Fibroblast of lung (primary cell): ENCODE results near the gene ARHGAP28. TPM values are rescaled to one million over a fixed set of nuclear protein-coding genes. Genes with fewer than 3 reads are reported as not detected.

Source experiments
- DNase-seq, 2 donors: peaks; one replicate each; pipeline versions ENCODE4 v3.0.0 to v3.0.0-alpha.2; 2010; ENCODE audit warnings: low read depth in 2 of 2
- H2AFZ ChIP-seq: 2 replicates; pipeline ENCODE4 v1.5.1; 2012; ENCODE audit warnings: low read length, control low read depth, inconsistent platforms
- H3K27ac ChIP-seq: 2 replicates; pipeline ENCODE4 v1.5.1; 2011; ENCODE audit warnings: low read length, control low read depth; ENCODE audit not compliant: insufficient read depth
- H3K27me3 ChIP-seq: 2 replicates; pipeline ENCODE4 v1.5.1; 2011; ENCODE audit warnings: mild to moderate bottlenecking, low read length; ENCODE audit not compliant: control insufficient read depth, insufficient read depth
- H3K36me3 ChIP-seq: 2 replicates; pipeline ENCODE4 v1.5.1; 2011; ENCODE audit warnings: low read length; ENCODE audit not compliant: control insufficient read depth, insufficient read depth
- H3K4me1 ChIP-seq: 2 replicates; pipeline ENCODE4 v1.5.1; 2011; ENCODE audit warnings: low read length; ENCODE audit not compliant: control insufficient read depth, insufficient read depth; ENCODE audit errors: extremely low read depth
- H3K4me2 ChIP-seq: 2 replicates; pipeline ENCODE4 v1.5.1; 2011; ENCODE audit warnings: low read length, control low read depth; ENCODE audit not compliant: insufficient read depth; ENCODE audit errors: extremely low read depth
- H3K4me3 ChIP-seq, 4 experiments: fragments of 200-600 bp in 1 of 4; sonication (generic) in 1 of 4; replicated peaks in 1 of 4; 2 replicates each; pipeline ENCODE4 v1.5.1; 2011 to 2016; ENCODE audit warnings: low read length in 4 of 4, low read depth in 3 of 4, mild to moderate bottlenecking in 3 of 4, control low read depth in 2 of 4, inconsistent platforms in 1 of 4, mixed read lengths in 1 of 4; ENCODE audit not compliant: insufficient read depth in 1 of 4; ENCODE audit errors: control extremely low read depth in 1 of 4
- H3K79me2 ChIP-seq: 2 replicates; pipeline ENCODE4 v1.5.1; 2012; ENCODE audit warnings: mild to moderate bottlenecking, low read length, inconsistent platforms; ENCODE audit not compliant: control insufficient read depth, insufficient read depth
- H3K9ac ChIP-seq: 2 replicates; pipeline ENCODE4 v1.5.1; 2011; ENCODE audit warnings: mild to moderate bottlenecking, low read length, control low read depth; ENCODE audit not compliant: insufficient read depth
- H3K9me3 ChIP-seq: 2 replicates; pipeline ENCODE4 v1.5.1; 2012; ENCODE audit warnings: low read depth, low read length; ENCODE audit not compliant: control insufficient read depth, insufficient read depth
- H4K20me1 ChIP-seq: 2 replicates; pipeline ENCODE4 v1.5.1; 2011; ENCODE audit warnings: low read length; ENCODE audit not compliant: control insufficient read depth, insufficient read depth; ENCODE audit errors: extremely low read depth
- EZH2 ChIP-seq: IDR thresholded peaks from 2 replicates; pipeline ENCODE4 v1.5.1; 2012; ENCODE audit warnings: low read length, control low read depth, mild to moderate bottlenecking; ENCODE audit errors: missing control alignments
- polyA plus RNA-seq, 2 donors: library from polyadenylated mRNA; depleted of rRNA in 1 of 2; stranded (reverse) in 1 of 2; unstranded in 1 of 2; fragments of >200 nt; gene quantifications; 2 replicates each; pipeline ENCODE4 v1.2.1, GENCODE V29; 2011 to 2012; ENCODE audit warnings: missing spikeins in 1 of 2
- total RNA-seq: library from RNA; depleted of rRNA; stranded (reverse); fragments of >200 nt; gene quantifications from 2 replicates; pipeline ENCODE4 v1.2.1, GENCODE V29; 2014
- TF ChIP-seq, protein P1 (sequence below), 2 donors: IDR thresholded peaks in 1 of 2; conservative IDR thresholded peaks in 1 of 2; 1 replicate in 1 of 2; 2 replicates in 1 of 2; pipeline ENCODE4 v1.5.1; 2011 to 2012; ENCODE audit warnings: low read length in 2 of 2, control low read depth in 1 of 2, inconsistent platforms in 1 of 2, low read depth in 1 of 2, mild to moderate bottlenecking in 1 of 2

The ARHGAP28 gene
- total and polyA plus RNA-seq, 2 donors (not counting 1 experiment from before 2014, with no cell fraction given), result 3.3 to 35.0 TPM

DNA sequence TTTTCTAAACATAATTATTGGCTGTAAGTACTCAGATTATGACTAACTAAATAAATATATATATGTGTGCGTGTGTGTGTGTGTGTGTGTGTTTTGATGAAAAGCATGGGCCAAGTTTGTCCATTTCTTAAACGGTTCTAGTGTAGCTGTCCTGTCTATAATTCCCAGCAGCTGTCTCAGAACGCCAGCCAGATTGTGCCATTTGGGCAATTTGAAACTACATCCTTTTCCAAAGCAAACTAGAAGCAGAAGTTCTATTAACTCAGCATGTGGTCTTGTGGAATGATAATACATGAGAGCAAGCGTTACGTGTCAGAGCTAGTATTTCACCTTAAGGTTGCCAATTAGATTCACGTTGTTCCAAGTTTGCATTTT is 1.7 kb downstream of the ARHGAP28 start:
- Histone ChIP-seq H3K4me3 (peak overlapping the region in 3 of 4 experiments; percentile 61 to 91 (median 67)), H3K79me2 (no peaks in the 10 kb centered on the region), H3K4me2 (peak overlapping the region; percentile 88), H4K20me1 (no peaks in the 10 kb centered on the region), H3K36me3 (no peaks in the 10 kb centered on the region), H3K9me3 (no peaks in the 10 kb centered on the region), H3K27me3 (peaks cover 3% of the 10 kb centered on the region), H2AFZ (no peak overlapping the region), H3K27ac (no peak overlapping the region), H3K9ac (no peak overlapping the region), H3K4me1 (peaks cover 3% of the 10 kb centered on the region)
- no peak for TF ChIP-seq EZH2
- TF ChIP-seq, protein P1, sequence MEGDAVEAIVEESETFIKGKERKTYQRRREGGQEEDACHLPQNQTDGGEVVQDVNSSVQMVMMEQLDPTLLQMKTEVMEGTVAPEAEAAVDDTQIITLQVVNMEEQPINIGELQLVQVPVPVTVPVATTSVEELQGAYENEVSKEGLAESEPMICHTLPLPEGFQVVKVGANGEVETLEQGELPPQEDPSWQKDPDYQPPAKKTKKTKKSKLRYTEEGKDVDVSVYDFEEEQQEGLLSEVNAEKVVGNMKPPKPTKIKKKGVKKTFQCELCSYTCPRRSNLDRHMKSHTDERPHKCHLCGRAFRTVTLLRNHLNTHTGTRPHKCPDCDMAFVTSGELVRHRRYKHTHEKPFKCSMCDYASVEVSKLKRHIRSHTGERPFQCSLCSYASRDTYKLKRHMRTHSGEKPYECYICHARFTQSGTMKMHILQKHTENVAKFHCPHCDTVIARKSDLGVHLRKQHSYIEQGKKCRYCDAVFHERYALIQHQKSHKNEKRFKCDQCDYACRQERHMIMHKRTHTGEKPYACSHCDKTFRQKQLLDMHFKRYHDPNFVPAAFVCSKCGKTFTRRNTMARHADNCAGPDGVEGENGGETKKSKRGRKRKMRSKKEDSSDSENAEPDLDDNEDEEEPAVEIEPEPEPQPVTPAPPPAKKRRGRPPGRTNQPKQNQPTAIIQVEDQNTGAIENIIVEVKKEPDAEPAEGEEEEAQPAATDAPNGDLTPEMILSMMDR (conservative IDR thresholded peaks at IDR 0.05 in 1 of 2, IDR thresholded peaks at IDR 0.05 in 1 of 2; ENCODE audit: low read depth in 1 of 2, low read length in 2 of 2), result no peak
- DNase-seq, result peak; percentile 78 to 99

DNA sequence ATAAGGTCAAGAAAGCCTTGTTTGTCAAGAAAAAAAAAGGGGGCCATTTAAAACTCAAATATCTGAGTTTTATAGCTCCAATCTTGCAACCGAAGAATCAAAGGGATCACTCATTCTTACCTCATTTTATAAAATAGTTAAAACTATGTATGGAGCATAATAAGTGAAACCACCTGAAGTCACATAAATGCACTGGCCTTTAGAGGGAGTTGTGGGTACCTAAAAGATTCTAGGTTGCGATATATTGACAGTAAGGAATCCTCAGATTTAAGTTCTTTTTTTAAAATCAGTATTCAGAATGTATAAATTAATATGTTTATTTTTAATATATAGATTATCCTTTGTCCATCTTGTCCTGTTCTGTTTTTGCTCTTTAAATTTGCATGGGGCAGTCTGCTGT is 3.4 kb downstream of the ARHGAP28 start:
- H3K4me1 ChIP-seq, result peaks cover 3% of the 10 kb centered on the region
- no peaks in the 10 kb centered on the region for H3K79me2 ChIP-seq
- no peaks in the 10 kb centered on the region for H4K20me1 ChIP-seq
- TF ChIP-seq, protein P1 (conservative IDR thresholded peaks at IDR 0.05 in 1 of 2, IDR thresholded peaks at IDR 0.05 in 1 of 2; ENCODE audit: low read depth in 1 of 2, low read length in 2 of 2), result peak in 1 of 2 donors; percentile 50
- TF ChIP-seq EZH2, result no peak
- no peak overlapping the region for H3K27ac ChIP-seq
- no peaks in the 10 kb centered on the region for H3K9me3 ChIP-seq
- H3K9ac ChIP-seq, result no peak overlapping the region
- no peaks in the 10 kb centered on the region for H3K36me3 ChIP-seq
- peak in 1 of 2 donors; percentile 61 for DNase-seq
- H3K4me3 ChIP-seq, result peak overlapping the region in 1 of 4 experiments; percentile 5
- H2AFZ ChIP-seq, result no peak overlapping the region
- no peaks in the 10 kb centered on the region for H3K27me3 ChIP-seq
- H3K4me2 ChIP-seq, result no peak overlapping the region

DNA sequence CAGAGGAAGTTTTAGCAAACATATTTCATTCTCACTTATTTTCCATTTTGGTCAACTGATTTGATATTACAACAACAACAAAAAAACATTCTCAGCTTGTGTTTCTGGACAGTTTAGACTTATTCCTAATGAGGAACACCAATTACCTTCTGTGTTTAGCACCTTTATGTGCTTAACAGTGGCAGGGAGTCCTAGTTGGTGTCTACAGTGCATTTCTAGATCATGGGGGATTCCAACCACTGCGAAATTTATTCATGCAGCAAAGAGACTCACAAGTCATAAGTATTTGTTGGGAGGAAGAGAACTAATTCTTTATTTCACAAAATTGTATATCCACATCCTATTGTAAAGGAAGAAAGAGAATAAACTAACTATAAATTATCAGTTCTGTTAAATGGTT is 4.2 kb downstream of the ARHGAP28 start:
- H3K4me2 ChIP-seq, result no peak overlapping the region
- no peaks in the 10 kb centered on the region for H4K20me1 ChIP-seq
- H3K27ac ChIP-seq, result no peak overlapping the region
- H3K79me2 ChIP-seq, result no peaks in the 10 kb centered on the region
- no peak overlapping the region for H2AFZ ChIP-seq
- no peak overlapping the region for H3K9ac ChIP-seq
- H3K36me3 ChIP-seq, result no peaks in the 10 kb centered on the region
- TF ChIP-seq, protein P1 (conservative IDR thresholded peaks at IDR 0.05 in 1 of 2, IDR thresholded peaks at IDR 0.05 in 1 of 2; ENCODE audit: low read depth in 1 of 2, low read length in 2 of 2), result no peak
- no peak for TF ChIP-seq EZH2
- DNase-seq, result no peak
- peaks cover 3% of the 10 kb centered on the region for H3K4me1 ChIP-seq
- peak overlapping the region in 1 of 4 experiments; percentile 1 for H3K4me3 ChIP-seq
- H3K27me3 ChIP-seq, result no peaks in the 10 kb centered on the region
- no peaks in the 10 kb centered on the region for H3K9me3 ChIP-seq
